GM12878 (cell line): ENCODE results near the gene SPATA16. TPM values are rescaled to one million over a fixed set of nuclear protein-coding genes. Genes with fewer than 3 reads are reported as not detected.
"Not testable (repeated sequence)": the region's sequence is repeated elsewhere in the genome, so short reads cannot be mapped to it uniquely, and the experiment has no call there.

ENCODE experiments used
- ATAC-seq: fragments of 200-7000 bp; cut with Tn5 transposase; 3 replicates; pipeline ENCODE4 v1.9.1; 2020; ENCODE audit warnings: mild to moderate bottlenecking, moderate library complexity
- Bru-seq: library from RNA; stranded (reverse); fragments of 400-500 nt; gene quantifications from one replicate; lab custom pipeline; 2021; lab: Mats Ljungman, UMichigan
- BruChase-seq, 2 experiments: library from RNA; stranded (reverse); fragments of 400-500 nt; gene quantifications; one replicate each; lab custom pipeline; 2021; lab: Mats Ljungman, UMichigan
- BruUV-seq: library from RNA; stranded (reverse); fragments of 400-500 nt; replicated peaks from 2 replicates; lab custom pipeline; 2021; lab: Mats Ljungman, UMichigan
- CTCF ChIA-PET: fragments of 300-600 bp; sonication (Branson Sonifier 250); formaldehyde crosslinking; extraction: SDS; loops from one replicate; lab custom pipeline; 2021; ENCODE audit warnings: inconsistent platforms; lab: Yijun Ruan, JAX
- POLR2A ChIA-PET: fragments of 350-600 bp; formaldehyde crosslinking; extraction: SDS; loops from one replicate; lab custom pipeline; 2021; ENCODE audit warnings: inconsistent platforms; lab: Charles Lee
- RAD21 ChIA-PET: fragments of 300-600 bp; sonication (Branson Sonifier 250); formaldehyde crosslinking; loops from one replicate; lab custom pipeline; 2023; ENCODE audit warnings: antibody characterized with exemption; ENCODE audit not compliant: unreplicated experiment; lab: Charles Lee
- SMC1A ChIA-PET: fragments of 300-600 bp; sonication (Branson Sonifier 250); formaldehyde crosslinking; loops from one replicate; lab custom pipeline; 2023; ENCODE audit not compliant: unreplicated experiment, uncharacterized antibody; lab: Charles Lee
- DNase-seq: peaks from one replicate; pipeline ENCODE4 v3.0.0-alpha.2; 2011; ENCODE audit warnings: low read depth, low spot score
- FAIRE-seq: peaks from 3 replicates; lab custom pipeline; 2011; peaks lifted over from hg19 to GRCh38; lab: Jason Lieb, UNC
- H2AFZ ChIP-seq: 2 replicates; pipeline ENCODE4 v1.6.0; 2011; ENCODE audit warnings: low read depth, low read length, control low read depth; ENCODE audit not compliant: control insufficient read depth
- H3K27ac ChIP-seq: 2 replicates; pipeline ENCODE4 v1.5.1; 2011; ENCODE audit warnings: control low read depth; ENCODE audit not compliant: control insufficient read depth, insufficient read depth
- H3K27me3 ChIP-seq, 2 experiments: replicated peaks in 1 of 2; 2 replicates each; pipeline versions ENCODE4 v1.6.0 to v1.6.1; 2011; ENCODE audit warnings: low read length in 1 of 2; ENCODE audit not compliant: control insufficient read depth in 2 of 2, insufficient read depth in 2 of 2
- H3K36me3 ChIP-seq, 2 experiments: 2 replicates each; pipeline ENCODE4 v1.5.1; 2011; ENCODE audit warnings: low read length in 1 of 2; ENCODE audit not compliant: control insufficient read depth in 2 of 2, insufficient read depth in 2 of 2
- H3K4me1 ChIP-seq: 2 replicates; pipeline ENCODE4 v1.6.1; 2011; ENCODE audit warnings: mild to moderate bottlenecking, low read length, moderate library complexity, mixed read lengths; ENCODE audit not compliant: control insufficient read depth, insufficient read depth
- H3K4me2 ChIP-seq: 2 replicates; pipeline ENCODE4 v1.6.0; 2011; ENCODE audit warnings: control low read depth; ENCODE audit not compliant: control insufficient read depth, insufficient read depth
- H3K4me3 ChIP-seq: fragments of 200-600 bp; sonication (generic); 2 replicates; pipeline ENCODE4 v1.5.1; 2016
- H3K79me2 ChIP-seq: 2 replicates; pipeline ENCODE4 v1.6.0; 2011; ENCODE audit warnings: low read length; ENCODE audit not compliant: control insufficient read depth, insufficient read depth
- H3K9ac ChIP-seq: 2 replicates; pipeline ENCODE4 v1.8.0; 2011; ENCODE audit warnings: low read length, control low read depth, mixed read lengths; ENCODE audit not compliant: control insufficient read depth, insufficient read depth
- H3K9me3 ChIP-seq: replicated peaks from 3 replicates; pipeline ENCODE4 v1.5.1; 2011; ENCODE audit warnings: mild to moderate bottlenecking, low read length; ENCODE audit not compliant: control insufficient read depth, insufficient read depth
- H4K20me1 ChIP-seq: 2 replicates; pipeline ENCODE4 v1.6.0; 2011; ENCODE audit not compliant: control insufficient read depth, insufficient read depth
- BACH1 ChIP-seq: fragments of 450-650 bp; IDR thresholded peaks from 2 replicates; pipeline ENCODE4 v1.6.1; 2017; ENCODE audit warnings: mild to moderate bottlenecking, borderline replicate concordance
- NBN ChIP-seq: fragments of 450-650 bp; IDR thresholded peaks from 2 replicates; pipeline ENCODE4 v1.6.1; 2016
- PAX8 ChIP-seq: fragments of 450-650 bp; IDR thresholded peaks from 2 replicates; pipeline ENCODE4 v1.6.1; 2017; ENCODE audit warnings: mild to moderate bottlenecking, moderate library complexity
- POLR2AphosphoS2 ChIP-seq: IDR thresholded peaks from 2 replicates; pipeline ENCODE4 v1.6.1; 2011; ENCODE audit warnings: low read depth, mild to moderate bottlenecking, low read length, improper control_type of control experiment, moderate library complexity
- SIN3A ChIP-seq: IDR thresholded peaks from 2 replicates; pipeline ENCODE4 v1.6.1; 2012; ENCODE audit warnings: low read depth, low read length, improper control_type of control experiment
- SMARCA5 ChIP-seq: fragments of 450-650 bp; IDR thresholded peaks from 2 replicates; pipeline ENCODE4 v1.6.1; 2017; ENCODE audit warnings: mild to moderate bottlenecking
- TCF3 ChIP-seq: IDR thresholded peaks from 2 replicates; pipeline ENCODE4 v1.6.1; 2012; ENCODE audit warnings: low read depth, mild to moderate bottlenecking, low read length, borderline replicate concordance; ENCODE audit not compliant: insufficient read depth
- ZNF622 ChIP-seq: fragments of 450-650 bp; IDR thresholded peaks from 2 replicates; pipeline ENCODE4 v1.6.1; 2017; ENCODE audit warnings: mild to moderate bottlenecking, inconsistent platforms
- WGBS: methylation state at CpG from one replicate; pipeline ENCODE4 v1.1.6; 2016; ENCODE audit warnings: low lambda C conversion rate; ENCODE audit not compliant: insufficient replicate concordance, insufficient coverage; ENCODE audit errors: missing lambda C conversion rate; 5-methylcytosine and 5-hydroxymethylcytosine counted together
- in situ Hi-C: fragments of 300-500 bp; cut with MboI; formaldehyde crosslinking; loops from 9 replicates; pipeline ENCODE4 v1.14.3; 2018; ENCODE audit warnings: mixed read lengths
- intact Hi-C: fragments of 100-400 bp; cut with micrococcal nuclease; formaldehyde crosslinking; loops from one replicate; pipeline ENCODE4 v1.14.2; 2022; ENCODE audit not compliant: unreplicated experiment
- long read RNA-seq, 2 experiments: library from polyadenylated mRNA; unstranded; transcript quantifications; one replicate each; pipeline ENCODE4 v2.0.0, GENCODE V29; 2019 to 2020
- polyA minus RNA-seq, 3 experiments: library from RNA; depleted of rRNA, polyadenylated mRNA; stranded (reverse); fragments of >200 nt; gene quantifications; 2 replicates each; pipeline ENCODE4 v1.2.3, GENCODE V29; 2011
- polyA plus RNA-seq, 11 experiments: library from polyadenylated mRNA; depleted of rRNA in 4 of 11; unstranded in 6 of 11; stranded (reverse) in 5 of 11; fragments of >200 nt; fragmentation: Nextera tagmentation in 4 of 11; fragmentation: Illumina TruSeq in 1 of 11; extraction: Ambion mirVana in 4 of 11; extraction: Trizol in 1 of 11; gene quantifications; 1 replicate in 1 of 11; 2 replicates in 10 of 11; pipeline versions ENCODE4 v1.2.1 to v1.2.3, GENCODE V29; 2011 to 2016; ENCODE audit warnings: inconsistent platforms in 2 of 11, missing spikeins in 2 of 11, low read depth in 1 of 11
- total RNA-seq, 4 experiments: library from RNA; depleted of rRNA in 3 of 4; stranded (reverse); fragments of >200 nt in 3 of 4; fragmentation: Illumina TruSeq in 1 of 4; extraction: Trizol in 1 of 4; gene quantifications; 2 replicates each; pipeline versions ENCODE4 v1.2.1 to v1.2.3, GENCODE V29; 2013 to 2021
- TF ChIP-seq, protein P1 (sequence below): fragments of 450-650 bp; IDR thresholded peaks from 2 replicates; pipeline ENCODE4 v1.6.1; 2017; ENCODE audit warnings: low read depth, mild to moderate bottlenecking, moderate library complexity

The SPATA16 gene, protein sequence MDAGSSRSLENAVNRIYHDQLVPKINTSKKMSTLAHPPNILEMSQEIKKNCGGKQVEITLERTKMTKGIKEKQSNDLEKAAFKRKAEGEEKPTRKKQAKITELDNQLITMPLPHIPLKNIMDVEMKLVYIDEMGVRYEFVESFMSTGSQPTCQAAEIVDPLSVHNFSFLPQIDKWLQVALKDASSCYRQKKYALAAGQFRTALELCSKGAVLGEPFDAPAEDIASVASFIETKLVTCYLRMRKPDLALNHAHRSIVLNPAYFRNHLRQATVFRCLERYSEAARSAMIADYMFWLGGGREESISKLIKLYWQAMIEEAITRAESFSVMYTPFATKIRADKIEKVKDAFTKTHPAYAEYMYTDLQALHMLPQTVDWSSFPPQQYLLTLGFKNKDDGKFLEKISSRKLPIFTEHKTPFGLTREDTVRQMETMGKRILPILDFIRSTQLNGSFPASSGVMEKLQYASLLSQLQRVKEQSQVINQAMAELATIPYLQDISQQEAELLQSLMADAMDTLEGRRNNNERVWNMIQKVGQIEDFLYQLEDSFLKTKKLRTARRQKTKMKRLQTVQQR
- total RNA-seq (2013; cell fraction: nucleolus; rRNA removed): not detected in 2 replicates
- total RNA-seq (2014; rRNA removed) (not detected in 2 replicates), total RNA-seq (2014; rRNA removed; fragmentation: Illumina TruSeq; extraction: Trizol) (not detected in 2 replicates), total RNA-seq (2021) (not detected in 2 replicates), polyA plus RNA-seq (2011; rRNA removed) (0.04 and 0.06 TPM in 2 replicates), polyA plus RNA-seq (2014; fragmentation: Illumina TruSeq; extraction: Trizol) (not detected in 2 replicates), polyA plus RNA-seq (2014; fragmentation: Nextera tagmentation; extraction: Ambion mirVana) (not detected), polyA plus RNA-seq (2014; rRNA removed) (not detected in 2 replicates), polyA plus RNA-seq (2016; fragmentation: Nextera tagmentation; extraction: Ambion mirVana) (not detected), polyA minus RNA-seq (2011; rRNA and poly(A)+ RNA removed) (not detected in 2 replicates), Bru-seq, nascent RNA (percentile 8 among the genes with signal in this experiment), BruChase-seq, experiment 1, labeled RNA remaining after a 6-hour chase (percentile 0 among the genes with signal in this experiment), BruChase-seq, experiment 2, labeled RNA remaining after a 2-hour chase (percentile 2 among the genes with signal in this experiment)
- polyA plus RNA-seq (2011; ENCODE audit: low read depth): not detected
- polyA plus RNA-seq (2011; cell fraction: cytosol; rRNA removed): not detected in 2 replicates
- polyA plus RNA-seq (2011; cell fraction: nucleus; rRNA removed): not detected in 2 replicates
- polyA plus RNA-seq (2012): 0.07 TPM in 1 of 2 replicates, not detected in the other
- polyA minus RNA-seq (2011; cell fraction: cytosol; rRNA and poly(A)+ RNA removed): not detected in 2 replicates
- not detected in 2 replicates for polyA minus RNA-seq (2011; cell fraction: nucleus; rRNA and poly(A)+ RNA removed)
- long read RNA-seq, experiment 1: 0 reads
- long read RNA-seq, experiment 2, partial matches to known transcripts: 0 of 1 reads
- long read RNA-seq, experiment 2, other reads (novel, unspliced or antisense): 1 of 1 reads

DNA sequence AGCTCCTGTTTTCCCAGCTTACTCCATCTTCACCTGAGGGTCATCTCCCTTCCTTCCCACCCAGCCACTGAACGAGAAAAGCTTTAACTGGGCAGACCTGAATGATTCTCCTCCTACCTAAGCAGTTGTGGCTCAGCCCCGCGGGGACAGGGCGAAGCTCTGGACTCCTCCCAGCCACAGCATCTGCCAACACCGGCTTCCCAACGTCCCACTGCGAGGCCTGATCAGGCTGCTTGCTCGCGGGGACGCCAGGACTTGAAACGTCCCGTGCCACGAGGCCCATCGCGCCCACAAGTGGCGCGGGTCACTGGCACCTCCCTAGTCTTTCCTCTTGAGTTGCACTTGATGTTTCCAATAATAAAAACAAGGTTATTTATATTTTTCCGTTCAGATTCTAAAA lies at the start of gene SPATA16:
Gene SPATA16 (minus strand): TSS at position 250 of the 400 bp plus-strand sequence. CDS start 23,504 bp downstream, outside the sequence.
- Histone ChIP-seq H2AFZ (no peak within 1 kb of the TSS), H3K36me3 (no peaks in the 10 kb centered on the region), H3K27ac (no peak within 1 kb of the TSS), H3K9me3 (no peaks in the 10 kb centered on the region)
- CTCF ChIA-PET: no interaction called here
- BruUV-seq: no TSS peak
- FAIRE-seq: no peak
- POLR2A ChIA-PET: no interaction called here
- RAD21 ChIA-PET: no interaction called here
- 52% methylated on average over 18 of the region's 18 CpGs for WGBS
- TF ChIP-seq SIN3A: no peak
- TF ChIP-seq, protein P1, sequence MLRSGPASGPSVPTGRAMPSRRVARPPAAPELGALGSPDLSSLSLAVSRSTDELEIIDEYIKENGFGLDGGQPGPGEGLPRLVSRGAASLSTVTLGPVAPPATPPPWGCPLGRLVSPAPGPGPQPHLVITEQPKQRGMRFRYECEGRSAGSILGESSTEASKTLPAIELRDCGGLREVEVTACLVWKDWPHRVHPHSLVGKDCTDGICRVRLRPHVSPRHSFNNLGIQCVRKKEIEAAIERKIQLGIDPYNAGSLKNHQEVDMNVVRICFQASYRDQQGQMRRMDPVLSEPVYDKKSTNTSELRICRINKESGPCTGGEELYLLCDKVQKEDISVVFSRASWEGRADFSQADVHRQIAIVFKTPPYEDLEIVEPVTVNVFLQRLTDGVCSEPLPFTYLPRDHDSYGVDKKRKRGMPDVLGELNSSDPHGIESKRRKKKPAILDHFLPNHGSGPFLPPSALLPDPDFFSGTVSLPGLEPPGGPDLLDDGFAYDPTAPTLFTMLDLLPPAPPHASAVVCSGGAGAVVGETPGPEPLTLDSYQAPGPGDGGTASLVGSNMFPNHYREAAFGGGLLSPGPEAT: no peak
- TF ChIP-seq ZNF622: no peak
- no peak for TF ChIP-seq BACH1
- no peak for TF ChIP-seq PAX8
- TF ChIP-seq SMARCA5: no peak
- TF ChIP-seq TCF3: no peak
- no peak for TF ChIP-seq NBN
- no peak for TF ChIP-seq POLR2AphosphoS2
- TF ChIP-seq, all 136 proteins: peak for 0
- SMC1A ChIA-PET: no interaction called here
- no peak within 1 kb of the TSS for H3K9ac ChIP-seq
- in situ Hi-C loops (no loop called here), intact Hi-C loops (no loop called here)
- no peak within 1 kb of the TSS for H3K4me3 ChIP-seq
- H4K20me1 ChIP-seq: no peaks in the 10 kb centered on the region
- no peaks in the 10 kb centered on the region for H3K27me3 ChIP-seq
- no peaks in the 10 kb centered on the region for H3K4me1 ChIP-seq
- no peak for DNase-seq
- H3K4me2 ChIP-seq: no peak within 1 kb of the TSS
- no peaks in the 10 kb centered on the region for H3K79me2 ChIP-seq
- ATAC-seq: no peak

DNA sequence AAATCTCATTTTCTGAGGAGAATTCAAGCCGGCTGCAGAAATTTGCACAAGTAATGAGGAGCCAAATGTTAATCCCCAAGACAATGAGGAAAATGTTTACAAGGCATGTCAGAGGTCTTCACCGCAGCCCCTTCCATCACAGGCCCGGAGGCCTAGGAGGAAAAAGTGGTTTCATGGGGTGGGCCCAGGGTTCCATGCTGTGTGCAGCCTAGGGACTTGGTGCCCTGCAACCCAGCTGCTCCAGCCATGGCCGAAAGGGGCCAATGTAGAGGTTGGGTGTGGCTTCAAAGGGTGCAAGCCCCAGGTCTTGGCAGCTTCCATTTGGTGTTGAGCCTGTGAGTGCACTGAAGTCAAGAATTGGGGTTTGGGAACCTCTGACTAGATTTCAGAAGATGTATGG lies 42.0 kb upstream of the SPATA16 start:
- not testable (repeated sequence) for H3K27ac ChIP-seq

More for the DNA sequence above, 42.0 kb upstream of the SPATA16 start:
- H3K9me3 ChIP-seq, H3K79me2 ChIP-seq, H3K4me1 ChIP-seq, in situ Hi-C loops, ATAC-seq, H4K20me1 ChIP-seq, intact Hi-C loops, H3K4me3 ChIP-seq, RAD21 ChIA-PET, FAIRE-seq, H2AFZ ChIP-seq, DNase-seq, SMC1A ChIA-PET, H3K9ac ChIP-seq, BruUV-seq, H3K36me3 ChIP-seq, CTCF ChIA-PET, POLR2A ChIA-PET, H3K27me3 ChIP-seq, H3K4me2 ChIP-seq: not testable (repeated sequence)
- WGBS: 15% methylated on average over 4 of the region's 4 CpGs
